CD4-positive, alpha-beta T cell (primary cell): ENCODE data around the gene FRMD3. TPM values are rescaled to one million over a fixed set of nuclear protein-coding genes. Genes with fewer than 3 reads are reported as not detected.

Source experiments
- ATAC-seq: fragments of 200-7000 bp; cut with Tn5 transposase; one replicate; pipeline ENCODE4 v1.10.0; 2022; ENCODE audit warnings: mild to moderate bottlenecking; ENCODE audit not compliant: poor library complexity
- CTCF ChIA-PET: fragments of 350-600 bp; sonication (Branson Sonifier 250); formaldehyde crosslinking; loops from one replicate; lab custom pipeline; 2021; ENCODE audit warnings: antibody characterized with exemption, inconsistent platforms; lab: Charles Lee
- POLR2A ChIA-PET: fragments of 350-600 bp; sonication (Branson Sonifier 250); formaldehyde crosslinking; loops from one replicate; lab custom pipeline; 2021; ENCODE audit warnings: antibody characterized with exemption, inconsistent platforms; lab: Charles Lee
- DNase-seq, 14 experiments: peaks; one replicate each; pipeline ENCODE4 v3.0.0-alpha.2; 2013 to 2020; ENCODE audit warnings: mixed read lengths in 2 of 14
- H3K27ac ChIP-seq, 2 donors: one replicate each; pipeline versions ENCODE4 v1.5.1 to v1.7.0; 2013; ENCODE audit warnings: low read length in 2 of 2, low read depth in 1 of 2, mild to moderate bottlenecking in 1 of 2
- H3K27me3 ChIP-seq, 2 experiments: 1 replicate in 1 of 2; 2 replicates in 1 of 2; pipeline versions ENCODE4 v1.6.1 to v1.7.0; 2013; ENCODE audit warnings: low read length in 2 of 2, control low read depth in 1 of 2, mild to moderate bottlenecking in 1 of 2, moderate library complexity in 1 of 2; ENCODE audit not compliant: insufficient read depth in 2 of 2, control insufficient read depth in 1 of 2
- H3K36me3 ChIP-seq: one replicate; pipeline ENCODE4 v1.6.1; 2013; ENCODE audit warnings: low read length, control low read depth; ENCODE audit not compliant: insufficient read depth
- H3K4me1 ChIP-seq: one replicate; pipeline ENCODE4 v1.6.1; 2013; ENCODE audit warnings: low read length, control low read depth; ENCODE audit not compliant: insufficient read depth
- H3K4me3 ChIP-seq: one replicate; pipeline ENCODE4 v1.5.1; 2013; ENCODE audit warnings: mild to moderate bottlenecking, low read length, moderate library complexity
- H3K9me3 ChIP-seq, 2 experiments: 1 replicate in 1 of 2; 2 replicates in 1 of 2; pipeline versions ENCODE4 v1.6.1 to v1.7.0; 2013; ENCODE audit warnings: low read length in 2 of 2, mild to moderate bottlenecking in 2 of 2, control low read depth in 1 of 2, moderate library complexity in 1 of 2; ENCODE audit not compliant: control insufficient read depth in 1 of 2, insufficient read depth in 1 of 2
- H3K27ac Mint-ChIP-seq: one replicate; pipeline ENCODE4 v1.8.0; 2020; ENCODE audit warnings: mixed read lengths
- H3K27me3 Mint-ChIP-seq: one replicate; pipeline ENCODE4 v1.8.0; 2021; ENCODE audit warnings: mixed read lengths
- H3K36me3 Mint-ChIP-seq: one replicate; pipeline ENCODE4 v1.8.0; 2021; ENCODE audit warnings: low read depth, mixed read lengths
- H3K4me1 Mint-ChIP-seq: one replicate; pipeline ENCODE4 v1.8.0; 2021; ENCODE audit warnings: low read depth, mixed read lengths
- H3K4me3 Mint-ChIP-seq: one replicate; pipeline ENCODE4 v1.8.0; 2020; ENCODE audit warnings: mild to moderate bottlenecking, mixed read lengths
- H3K9me3 Mint-ChIP-seq: one replicate; pipeline ENCODE4 v1.8.0; 2020; ENCODE audit warnings: mixed read lengths
- CTCF ChIP-seq: fragments of 200-600 bp; IDR thresholded peaks from one replicate; pipeline ENCODE4 v1.8.0; 2022; ENCODE audit warnings: antibody characterized with exemption, mild to moderate bottlenecking
- intact Hi-C, 2 experiments: fragments of 100-400 bp; cut with DNase I in 1 of 2; cut with micrococcal nuclease in 1 of 2; formaldehyde crosslinking; loops; one replicate each; pipeline versions ENCODE4 v1.15.1 to v1.9.0; 2023 to 2025; cut with DNase I, micrococcal nuclease
- total RNA-seq, 174 experiments: library from RNA in 2 of 174; stranded (reverse) in 2 of 174; gene quantifications; one replicate each; pipeline ENCODE4 v1.2.3 and lab custom pipeline; 2021 to 2026

The FRMD3 gene
- total RNA-seq, 2 experiments from 2014 or later: 0.53 to 1.0 TPM

DNA sequence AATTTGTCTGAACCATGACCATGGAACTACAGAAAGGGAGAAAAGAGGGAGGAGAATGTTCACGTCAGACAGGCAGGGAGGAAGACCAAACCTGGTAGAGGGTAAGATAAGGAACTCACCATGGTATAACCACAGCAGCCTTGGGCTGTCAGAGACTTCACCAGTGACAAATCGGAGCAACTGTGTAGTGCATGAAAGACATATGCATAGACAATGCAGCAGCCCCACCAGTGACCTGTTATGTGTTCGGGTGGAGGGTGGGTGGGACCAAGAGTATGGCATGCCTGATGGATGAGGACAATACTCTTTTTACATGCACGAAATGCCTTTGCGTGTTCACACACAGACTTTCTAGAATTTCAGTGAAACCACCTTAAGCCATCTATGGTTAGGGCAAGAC is 253.5 kb downstream of the FRMD3 start:
- Mint-ChIP-seq H3K36me3 (no peaks in the 10 kb centered on the region), H3K27me3 (no peaks in the 10 kb centered on the region), H3K4me1 (no peaks in the 10 kb centered on the region), H3K9me3 (no peaks in the 10 kb centered on the region), H3K4me3 (no peak overlapping the region), H3K27ac (no peak overlapping the region)
- H3K36me3 ChIP-seq: no peaks in the 10 kb centered on the region
- ChIA-PET POLR2A (no interaction called here), CTCF (no interaction called here)
- TF ChIP-seq CTCF: no peak
- ATAC-seq (no peak), DNase-seq (no peak)
- no peaks in the 10 kb centered on the region for H3K9me3 ChIP-seq
- no peak overlapping the region for H3K4me3 ChIP-seq
- H3K27me3 ChIP-seq: no peaks in the 10 kb centered on the region
- H3K4me1 ChIP-seq: no peaks in the 10 kb centered on the region
- no peak overlapping the region for H3K27ac ChIP-seq
- intact Hi-C loops: no loop called here

GRCh38 chr9:83283528-83283927 is 254.7 kb downstream of the FRMD3 start:
- Histone ChIP-seq H3K4me3 (no peak overlapping the region), H3K27ac (no peak overlapping the region), H3K36me3 (no peaks in the 10 kb centered on the region), H3K27me3 (no peaks in the 10 kb centered on the region), H3K4me1 (no peaks in the 10 kb centered on the region), H3K9me3 (no peaks in the 10 kb centered on the region)
- ChIA-PET CTCF (no interaction called here), POLR2A (no interaction called here)
- no peak overlapping the region for H3K27ac Mint-ChIP-seq
- no peaks in the 10 kb centered on the region for H3K27me3 Mint-ChIP-seq
- ATAC-seq: no peak
- H3K36me3 Mint-ChIP-seq: no peaks in the 10 kb centered on the region
- intact Hi-C loops: no loop called here
- no peaks in the 10 kb centered on the region for H3K4me1 Mint-ChIP-seq
- no peaks in the 10 kb centered on the region for H3K9me3 Mint-ChIP-seq
- H3K4me3 Mint-ChIP-seq: no peak overlapping the region
- no peak for DNase-seq
- TF ChIP-seq CTCF: no peak

DNA sequence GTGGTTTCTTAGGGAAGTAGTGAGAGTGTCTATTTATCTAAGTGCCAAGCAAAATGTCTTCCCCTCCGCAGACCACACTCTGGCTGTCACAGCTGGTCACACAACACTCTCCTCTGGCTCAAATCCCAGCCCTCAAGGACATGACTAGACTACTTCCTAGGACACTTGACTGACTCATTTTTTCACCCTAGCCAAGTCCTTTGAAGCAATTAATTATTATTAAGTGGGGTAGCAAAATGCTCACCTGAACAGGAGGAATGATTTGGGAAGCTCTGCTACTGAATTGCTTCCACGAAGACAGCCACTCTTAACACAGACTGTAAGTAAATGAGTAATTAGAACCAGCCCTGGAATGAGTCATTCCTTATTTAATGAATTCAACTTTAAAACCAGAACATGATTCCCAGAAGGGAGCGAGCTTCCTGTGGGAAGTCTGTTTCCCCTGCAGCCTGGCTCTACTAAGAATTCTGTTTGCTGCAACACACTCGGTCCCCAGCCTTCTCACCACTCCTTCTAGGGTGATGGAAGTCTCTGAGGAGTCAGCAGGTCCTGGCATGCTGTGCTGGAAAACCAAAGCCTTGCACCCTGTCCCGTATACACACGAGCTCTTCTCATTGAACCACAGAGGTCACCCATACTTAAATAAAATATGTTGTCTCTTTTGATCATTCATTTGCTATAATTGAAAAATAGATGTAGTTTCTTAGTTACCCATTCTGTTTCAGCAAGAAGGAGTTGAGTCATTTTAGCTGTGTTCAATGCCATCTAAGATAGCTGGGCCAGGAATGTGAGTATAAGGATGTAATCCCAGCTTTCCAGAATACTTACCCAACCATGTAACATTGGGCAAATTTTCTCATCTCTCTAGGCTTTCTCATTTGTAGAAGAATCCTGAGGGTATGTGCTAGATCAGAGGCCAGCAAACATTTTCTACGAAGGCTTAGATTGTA is 256.6 kb downstream of the FRMD3 start:
- Histone ChIP-seq H3K27ac (no peak overlapping the region), H3K27me3 (no peaks in the 10 kb centered on the region), H3K4me3 (no peak overlapping the region), H3K4me1 (no peaks in the 10 kb centered on the region), H3K36me3 (no peaks in the 10 kb centered on the region), H3K9me3 (no peaks in the 10 kb centered on the region)
- ChIA-PET POLR2A (no interaction called here), CTCF (no interaction called here)
- no peaks in the 10 kb centered on the region for H3K9me3 Mint-ChIP-seq
- H3K4me1 Mint-ChIP-seq: no peaks in the 10 kb centered on the region
- no peak overlapping the region for H3K27ac Mint-ChIP-seq
- TF ChIP-seq CTCF: no peak
- DNase-seq: no peak
- no peak overlapping the region for H3K4me3 Mint-ChIP-seq
- intact Hi-C loops: no loop called here
- H3K36me3 Mint-ChIP-seq: no peaks in the 10 kb centered on the region
- ATAC-seq: no peak
- no peaks in the 10 kb centered on the region for H3K27me3 Mint-ChIP-seq
